SK-N-SH (cell line): ENCODE measurements around the gene STX7.

Experiments
- CHD2 ChIP-seq: fragments of 150-350 bp; IDR thresholded peaks from 2 replicates; pipeline ENCODE4 v1.6.1; 2018; ENCODE audit warnings: low read length; ENCODE audit not compliant: partially characterized antibody
- FOXM1 ChIP-seq: IDR thresholded peaks from 2 replicates; pipeline ENCODE4 v1.4.0; 2012; ENCODE audit warnings: low read depth, mild to moderate bottlenecking
- GABPA ChIP-seq: IDR thresholded peaks from 2 replicates; pipeline ENCODE4 v1.4.0; 2012; ENCODE audit warnings: low read depth, mild to moderate bottlenecking
- JUND ChIP-seq: IDR thresholded peaks from 2 replicates; pipeline ENCODE4 v1.4.0; 2012
- MEF2A ChIP-seq: IDR thresholded peaks from 2 replicates; pipeline ENCODE4 v1.4.0; 2012; ENCODE audit warnings: low read depth, borderline replicate concordance
- RAD21 ChIP-seq: IDR thresholded peaks from 2 replicates; pipeline ENCODE4 v1.6.1; 2012; ENCODE audit warnings: mild to moderate bottlenecking, low read length
- RCOR1 ChIP-seq: fragments of 150-350 bp; IDR thresholded peaks from 2 replicates; pipeline ENCODE4 v1.6.1; 2017; ENCODE audit warnings: antibody characterized with exemption, low read length
- SMC3 ChIP-seq: IDR thresholded peaks from 2 replicates; pipeline ENCODE4 v1.6.1; 2012; ENCODE audit warnings: low read depth, low read length, improper control_type of control experiment
- TAF1 ChIP-seq: IDR thresholded peaks from 2 replicates; pipeline ENCODE4 v1.6.1; 2012; ENCODE audit warnings: low read depth, mild to moderate bottlenecking, low read length, moderate library complexity, borderline replicate concordance
- TEAD4 ChIP-seq: IDR thresholded peaks from 2 replicates; pipeline ENCODE4 v1.4.0; 2012; ENCODE audit warnings: mild to moderate bottlenecking, borderline replicate concordance; ENCODE audit not compliant: insufficient read depth
- TF ChIP-seq, protein P1 (sequence below): fragments of 200-600 bp; sonication (generic); IDR thresholded peaks from 2 replicates; pipeline ENCODE4 v1.6.1; 2017; ENCODE audit warnings: antibody characterized with exemption, mild to moderate bottlenecking, moderate library complexity
- TF ChIP-seq, protein P2 (sequence below): fragments of 150-350 bp; IDR thresholded peaks from 2 replicates; pipeline ENCODE4 v1.6.1; 2017; ENCODE audit warnings: antibody characterized with exemption, low read length, low read depth, borderline replicate concordance
- TF ChIP-seq, protein P3 (sequence below): fragments of 150-350 bp; IDR thresholded peaks from 2 replicates; pipeline ENCODE4 v1.6.1; 2016; ENCODE audit warnings: mild to moderate bottlenecking, low read depth, low read length
- TF ChIP-seq, protein P4 (sequence below): IDR thresholded peaks from 2 replicates; pipeline ENCODE4 v1.4.0; 2012; ENCODE audit warnings: low read depth, borderline replicate concordance

DNA sequence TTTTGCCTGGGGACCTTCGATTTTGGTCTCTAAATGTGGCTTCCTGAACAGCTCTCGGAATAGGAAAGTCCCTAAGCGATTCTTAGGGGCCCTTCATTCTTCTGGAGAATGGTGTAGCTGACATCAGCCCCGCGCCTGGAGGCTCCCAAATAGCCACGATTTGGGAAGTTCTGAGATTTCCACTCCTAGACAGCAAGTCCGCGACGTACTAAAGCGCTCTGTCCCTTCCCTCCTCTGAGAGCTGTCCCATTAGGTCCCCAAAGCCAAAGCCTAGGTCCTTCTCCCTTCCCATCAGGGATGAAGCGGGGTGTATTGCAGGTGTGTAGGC, 112.4 kb downstream of the STX7 start:
- TF ChIP-seq GABPA (no peak), TAF1 (no peak), RAD21 (no peak), RCOR1 (no peak), FOXM1 (no peak), CHD2 (no peak), SMC3 (no peak), TEAD4 (no peak), JUND (no peak), MEF2A (no peak)
- TF ChIP-seq, protein P1, sequence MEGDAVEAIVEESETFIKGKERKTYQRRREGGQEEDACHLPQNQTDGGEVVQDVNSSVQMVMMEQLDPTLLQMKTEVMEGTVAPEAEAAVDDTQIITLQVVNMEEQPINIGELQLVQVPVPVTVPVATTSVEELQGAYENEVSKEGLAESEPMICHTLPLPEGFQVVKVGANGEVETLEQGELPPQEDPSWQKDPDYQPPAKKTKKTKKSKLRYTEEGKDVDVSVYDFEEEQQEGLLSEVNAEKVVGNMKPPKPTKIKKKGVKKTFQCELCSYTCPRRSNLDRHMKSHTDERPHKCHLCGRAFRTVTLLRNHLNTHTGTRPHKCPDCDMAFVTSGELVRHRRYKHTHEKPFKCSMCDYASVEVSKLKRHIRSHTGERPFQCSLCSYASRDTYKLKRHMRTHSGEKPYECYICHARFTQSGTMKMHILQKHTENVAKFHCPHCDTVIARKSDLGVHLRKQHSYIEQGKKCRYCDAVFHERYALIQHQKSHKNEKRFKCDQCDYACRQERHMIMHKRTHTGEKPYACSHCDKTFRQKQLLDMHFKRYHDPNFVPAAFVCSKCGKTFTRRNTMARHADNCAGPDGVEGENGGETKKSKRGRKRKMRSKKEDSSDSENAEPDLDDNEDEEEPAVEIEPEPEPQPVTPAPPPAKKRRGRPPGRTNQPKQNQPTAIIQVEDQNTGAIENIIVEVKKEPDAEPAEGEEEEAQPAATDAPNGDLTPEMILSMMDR = no peak
- TF ChIP-seq, protein P2, sequence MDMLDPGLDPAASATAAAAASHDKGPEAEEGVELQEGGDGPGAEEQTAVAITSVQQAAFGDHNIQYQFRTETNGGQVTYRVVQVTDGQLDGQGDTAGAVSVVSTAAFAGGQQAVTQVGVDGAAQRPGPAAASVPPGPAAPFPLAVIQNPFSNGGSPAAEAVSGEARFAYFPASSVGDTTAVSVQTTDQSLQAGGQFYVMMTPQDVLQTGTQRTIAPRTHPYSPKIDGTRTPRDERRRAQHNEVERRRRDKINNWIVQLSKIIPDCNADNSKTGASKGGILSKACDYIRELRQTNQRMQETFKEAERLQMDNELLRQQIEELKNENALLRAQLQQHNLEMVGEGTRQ = no peak
- TF ChIP-seq, protein P3, sequence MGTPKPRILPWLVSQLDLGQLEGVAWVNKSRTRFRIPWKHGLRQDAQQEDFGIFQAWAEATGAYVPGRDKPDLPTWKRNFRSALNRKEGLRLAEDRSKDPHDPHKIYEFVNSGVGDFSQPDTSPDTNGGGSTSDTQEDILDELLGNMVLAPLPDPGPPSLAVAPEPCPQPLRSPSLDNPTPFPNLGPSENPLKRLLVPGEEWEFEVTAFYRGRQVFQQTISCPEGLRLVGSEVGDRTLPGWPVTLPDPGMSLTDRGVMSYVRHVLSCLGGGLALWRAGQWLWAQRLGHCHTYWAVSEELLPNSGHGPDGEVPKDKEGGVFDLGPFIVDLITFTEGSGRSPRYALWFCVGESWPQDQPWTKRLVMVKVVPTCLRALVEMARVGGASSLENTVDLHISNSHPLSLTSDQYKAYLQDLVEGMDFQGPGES = no peak
- TF ChIP-seq, protein P4, sequence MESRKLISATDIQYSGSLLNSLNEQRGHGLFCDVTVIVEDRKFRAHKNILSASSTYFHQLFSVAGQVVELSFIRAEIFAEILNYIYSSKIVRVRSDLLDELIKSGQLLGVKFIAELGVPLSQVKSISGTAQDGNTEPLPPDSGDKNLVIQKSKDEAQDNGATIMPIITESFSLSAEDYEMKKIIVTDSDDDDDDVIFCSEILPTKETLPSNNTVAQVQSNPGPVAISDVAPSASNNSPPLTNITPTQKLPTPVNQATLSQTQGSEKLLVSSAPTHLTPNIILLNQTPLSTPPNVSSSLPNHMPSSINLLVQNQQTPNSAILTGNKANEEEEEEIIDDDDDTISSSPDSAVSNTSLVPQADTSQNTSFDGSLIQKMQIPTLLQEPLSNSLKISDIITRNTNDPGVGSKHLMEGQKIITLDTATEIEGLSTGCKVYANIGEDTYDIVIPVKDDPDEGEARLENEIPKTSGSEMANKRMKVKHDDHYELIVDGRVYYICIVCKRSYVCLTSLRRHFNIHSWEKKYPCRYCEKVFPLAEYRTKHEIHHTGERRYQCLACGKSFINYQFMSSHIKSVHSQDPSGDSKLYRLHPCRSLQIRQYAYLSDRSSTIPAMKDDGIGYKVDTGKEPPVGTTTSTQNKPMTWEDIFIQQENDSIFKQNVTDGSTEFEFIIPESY = no peak
